ENCODE results near the gene SLTM.

SLTM gene

GRCh38 chr15:58889363-58889762, 44.1 kb downstream of the SLTM start:
- TF ChIP-seq SIN3A (IDR thresholded peaks at IDR 0.05; ENCODE audit: borderline replicate concordance, insufficient read depth, low read length) (no peak), TAF1 (IDR thresholded peaks at IDR 0.05; ENCODE audit: borderline replicate concordance, insufficient read depth, low read length) (no peak), REST (IDR thresholded peaks at IDR 0.05; ENCODE audit: insufficient read depth in 1 of 2, low read depth in 2 of 2, low read length in 2 of 2) (no peak)

- TF ChIP-seq TAF1 (IDR thresholded peaks at IDR 0.05; ENCODE audit: borderline replicate concordance, insufficient read depth, low read length) = no peak
- no peak for TF ChIP-seq SIN3A (IDR thresholded peaks at IDR 0.05; ENCODE audit: borderline replicate concordance, insufficient read depth, low read length)
- no peak for TF ChIP-seq FOXP2 (optimal IDR thresholded peaks at IDR 0.05; ENCODE audit: borderline replicate concordance, extremely low read depth, extremely low read length, insufficient read depth)
- TF ChIP-seq REST (IDR thresholded peaks at IDR 0.05; ENCODE audit: insufficient read depth in 1 of 2, low read depth in 2 of 2, low read length in 2 of 2) = no peak
- no peak for TF ChIP-seq POLR2AphosphoS5 (IDR thresholded peaks at IDR 0.05; ENCODE audit: low read depth, low read length)
These were observed 46.6 kb downstream of the SLTM start for GRCh38 chr15:58886921-58887320.

- no peak for TF ChIP-seq POLR2AphosphoS5 (IDR thresholded peaks at IDR 0.05; ENCODE audit: low read depth, low read length)
- TF ChIP-seq SIN3A (IDR thresholded peaks at IDR 0.05; ENCODE audit: borderline replicate concordance, insufficient read depth, low read length) = no peak
- no peak for TF ChIP-seq REST (IDR thresholded peaks at IDR 0.05; ENCODE audit: insufficient read depth in 1 of 2, low read depth in 2 of 2, low read length in 2 of 2)
- no peak for TF ChIP-seq FOXP2 (optimal IDR thresholded peaks at IDR 0.05; ENCODE audit: borderline replicate concordance, extremely low read depth, extremely low read length, insufficient read depth)
- TF ChIP-seq TAF1 (IDR thresholded peaks at IDR 0.05; ENCODE audit: borderline replicate concordance, insufficient read depth, low read length) = no peak
These were observed 51.2 kb downstream of the SLTM start for GRCh38 chr15:58882243-58882642.

GRCh38 chr15:58880320-58880719, 53.2 kb downstream of the SLTM start:
- no peak for TF ChIP-seq REST (IDR thresholded peaks at IDR 0.05; ENCODE audit: insufficient read depth in 1 of 2, low read depth in 2 of 2, low read length in 2 of 2)
- TF ChIP-seq SIN3A (IDR thresholded peaks at IDR 0.05; ENCODE audit: borderline replicate concordance, insufficient read depth, low read length) = no peak
- no peak for TF ChIP-seq FOXP2 (optimal IDR thresholded peaks at IDR 0.05; ENCODE audit: borderline replicate concordance, extremely low read depth, extremely low read length, insufficient read depth)

GRCh38 chr15:58877999-58878825, 55.3 kb downstream of the SLTM start:
- TF ChIP-seq FOXP2 (optimal IDR thresholded peaks at IDR 0.05; ENCODE audit: borderline replicate concordance, extremely low read depth, extremely low read length, insufficient read depth) (no peak), REST (IDR thresholded peaks at IDR 0.05; ENCODE audit: insufficient read depth in 1 of 2, low read depth in 2 of 2, low read length in 2 of 2) (no peak), POLR2AphosphoS5 (IDR thresholded peaks at IDR 0.05; ENCODE audit: low read depth, low read length) (no peak), SIN3A (IDR thresholded peaks at IDR 0.05; ENCODE audit: borderline replicate concordance, insufficient read depth, low read length) (no peak), TAF1 (IDR thresholded peaks at IDR 0.05; ENCODE audit: borderline replicate concordance, insufficient read depth, low read length) (no peak)

Data from PFSK-1 (cell line).